Lung (tissue), 12 donors: ENCODE data around the gene SLC17A2. TPM values are rescaled to one million over a fixed set of nuclear protein-coding genes. Genes with fewer than 3 reads are reported as not detected.

ENCODE experiments used
- ATAC-seq: fragments of 200-7000 bp; cut with Tn5 transposase; one replicate; pipeline ENCODE4 v1.9.1; 2020; ENCODE audit warnings: moderate number of reproducible peaks; ENCODE audit not compliant: insufficient read depth, low FRiP score
- DNase-seq, 3 donors: peaks; one replicate each; pipeline ENCODE4 v3.0.0-alpha.2; 2013 to 2017
- H3K27ac ChIP-seq, 2 donors: one replicate each; pipeline ENCODE4 v1.5.1; 2013; ENCODE audit warnings: mild to moderate bottlenecking in 2 of 2, moderate library complexity in 2 of 2, control low read depth in 1 of 2, inconsistent platforms in 1 of 2, low read depth in 1 of 2, low read length in 1 of 2
- H3K27me3 ChIP-seq, 3 donors: one replicate each; pipeline ENCODE4 v1.5.1; 2013; ENCODE audit warnings: low read length in 2 of 3; ENCODE audit not compliant: control insufficient read depth in 3 of 3, insufficient read depth in 3 of 3
- H3K36me3 ChIP-seq, 4 donors: one replicate each; pipeline ENCODE4 v1.5.1; 2013; ENCODE audit warnings: low read length in 4 of 4, mild to moderate bottlenecking in 1 of 4, moderate library complexity in 1 of 4; ENCODE audit not compliant: control insufficient read depth in 4 of 4, insufficient read depth in 4 of 4
- H3K4me1 ChIP-seq, 5 donors: one replicate each; pipeline ENCODE4 v1.5.1; 2013; ENCODE audit warnings: low read length in 5 of 5, mild to moderate bottlenecking in 2 of 5, moderate library complexity in 1 of 5; ENCODE audit not compliant: control insufficient read depth in 5 of 5, insufficient read depth in 5 of 5
- H3K4me3 ChIP-seq: one replicate; pipeline ENCODE4 v1.5.1; 2013; ENCODE audit warnings: mild to moderate bottlenecking, control low read depth, moderate library complexity
- H3K9ac ChIP-seq, 2 donors: one replicate each; pipeline ENCODE4 v1.5.1; 2013; ENCODE audit warnings: low read length in 2 of 2, control low read depth in 1 of 2; ENCODE audit not compliant: insufficient read depth in 1 of 2
- H3K9me3 ChIP-seq, 4 donors: one replicate each; pipeline ENCODE4 v1.5.1; 2013; ENCODE audit warnings: low read length in 3 of 4, mild to moderate bottlenecking in 1 of 4, moderate library complexity in 1 of 4; ENCODE audit not compliant: control insufficient read depth in 4 of 4, insufficient read depth in 3 of 4
- WGBS, 2 donors: extraction: QIAGEN DNeasy Blood & Tissue Kit; methylation state at CpG; one replicate each; pipeline ENCODE4 v1.1.7; 2013; 5-methylcytosine and 5-hydroxymethylcytosine counted together
- polyA plus RNA-seq, 2 donors: library from polyadenylated mRNA; stranded (reverse); fragments of 200-250 nt; gene quantifications; one replicate each; pipeline ENCODE4 v1.2.1, GENCODE V29; 2013
- total RNA-seq, 2 donors: library from RNA; depleted of rRNA in 1 of 2; stranded (reverse); fragments of >200 nt in 1 of 2; gene quantifications; one replicate each; pipeline ENCODE4 v1.2.1, GENCODE V29; 2014 to 2021
- TF ChIP-seq, protein P1 (sequence below): IDR thresholded peaks from 2 replicates; pipeline ENCODE4 v1.5.1; 2012; ENCODE audit warnings: mild to moderate bottlenecking; ENCODE audit errors: control extremely low read depth, extremely low read depth
- donor health status: control.
- donor health status: control.
- donor health status: Bipolar disorder and iron deficiency.
- donor health status: healthy.
- donor health status: DM: yes; HTN: yes; CAD: no.

The SLC17A2 gene
- total and polyA plus RNA-seq, 4 donors = not detected

DNA sequence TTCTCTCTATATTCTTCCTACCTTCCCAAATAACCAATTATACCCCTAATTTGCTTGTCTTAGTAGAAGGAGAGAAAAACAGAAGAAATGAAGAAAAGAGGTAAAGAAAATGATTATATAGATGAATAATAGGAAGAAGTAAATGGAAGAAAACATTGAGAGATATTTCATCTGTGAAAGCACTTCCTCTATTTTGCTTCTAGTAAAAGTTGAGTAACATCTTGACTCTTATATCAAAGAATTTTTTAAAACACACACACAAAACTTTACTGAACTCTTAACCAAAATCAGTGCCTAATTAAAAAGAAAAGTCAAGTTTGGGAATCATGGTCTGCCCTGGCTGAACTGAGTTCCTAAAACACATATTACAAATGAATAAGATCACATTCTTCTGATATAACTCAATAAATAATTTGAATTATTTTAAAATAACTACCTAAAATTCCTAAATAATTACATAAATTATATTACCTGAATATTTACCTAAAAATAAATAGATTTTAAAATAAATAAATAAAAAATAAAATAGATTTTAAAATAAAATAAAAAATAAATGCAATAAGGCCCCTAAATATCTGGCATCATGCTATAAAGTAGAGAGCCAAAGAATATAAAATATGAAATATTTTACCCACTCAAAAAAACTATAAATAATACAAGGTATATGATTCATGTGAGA is 8.8 kb downstream of the SLC17A2 start:
- TF ChIP-seq, protein P1, sequence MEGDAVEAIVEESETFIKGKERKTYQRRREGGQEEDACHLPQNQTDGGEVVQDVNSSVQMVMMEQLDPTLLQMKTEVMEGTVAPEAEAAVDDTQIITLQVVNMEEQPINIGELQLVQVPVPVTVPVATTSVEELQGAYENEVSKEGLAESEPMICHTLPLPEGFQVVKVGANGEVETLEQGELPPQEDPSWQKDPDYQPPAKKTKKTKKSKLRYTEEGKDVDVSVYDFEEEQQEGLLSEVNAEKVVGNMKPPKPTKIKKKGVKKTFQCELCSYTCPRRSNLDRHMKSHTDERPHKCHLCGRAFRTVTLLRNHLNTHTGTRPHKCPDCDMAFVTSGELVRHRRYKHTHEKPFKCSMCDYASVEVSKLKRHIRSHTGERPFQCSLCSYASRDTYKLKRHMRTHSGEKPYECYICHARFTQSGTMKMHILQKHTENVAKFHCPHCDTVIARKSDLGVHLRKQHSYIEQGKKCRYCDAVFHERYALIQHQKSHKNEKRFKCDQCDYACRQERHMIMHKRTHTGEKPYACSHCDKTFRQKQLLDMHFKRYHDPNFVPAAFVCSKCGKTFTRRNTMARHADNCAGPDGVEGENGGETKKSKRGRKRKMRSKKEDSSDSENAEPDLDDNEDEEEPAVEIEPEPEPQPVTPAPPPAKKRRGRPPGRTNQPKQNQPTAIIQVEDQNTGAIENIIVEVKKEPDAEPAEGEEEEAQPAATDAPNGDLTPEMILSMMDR = no peak
- H3K27me3 ChIP-seq = no peaks in the 10 kb centered on the region
- H3K4me3 ChIP-seq = no peak overlapping the region
- no peak overlapping the region for H3K27ac ChIP-seq
- H3K9ac ChIP-seq = no peak overlapping the region
- no peaks in the 10 kb centered on the region for H3K9me3 ChIP-seq
- no peaks in the 10 kb centered on the region for H3K36me3 ChIP-seq
- no peak for DNase-seq
- no peaks in the 10 kb centered on the region for H3K4me1 ChIP-seq
- ATAC-seq = no peak

DNA sequence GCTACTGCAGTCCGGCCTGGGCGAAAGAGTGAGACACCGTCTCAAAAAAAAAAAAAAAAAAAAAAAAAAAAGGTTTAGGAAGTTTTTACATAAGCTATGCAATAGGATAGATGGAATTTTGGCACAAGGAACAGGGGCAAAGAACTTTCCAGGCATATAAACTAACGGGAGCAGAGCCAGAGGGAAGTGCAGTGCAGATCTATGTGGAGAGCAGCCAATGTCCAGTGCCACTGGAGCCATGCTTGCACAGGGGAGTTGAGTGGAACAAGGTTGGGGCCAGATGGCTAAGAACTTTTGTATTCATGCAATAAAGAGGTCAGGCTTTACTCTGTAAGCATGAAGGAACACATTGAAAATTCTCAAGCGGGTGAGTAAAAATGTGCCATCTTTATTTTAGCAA is 10.8 kb downstream of the SLC17A2 start:
- no peak overlapping the region for H3K9ac ChIP-seq
- no peaks in the 10 kb centered on the region for H3K9me3 ChIP-seq
- no peak overlapping the region for H3K4me3 ChIP-seq
- DNase-seq (no peak), ATAC-seq (no peak)
- H3K4me1 ChIP-seq = no peaks in the 10 kb centered on the region
- H3K36me3 ChIP-seq = no peaks in the 10 kb centered on the region
- no peaks in the 10 kb centered on the region for H3K27me3 ChIP-seq
- H3K27ac ChIP-seq = no peak overlapping the region
- 89 to 90% methylated on average over 4 to 5 of the region's 5 CpGs for WGBS, 2 donors
- TF ChIP-seq, protein P1 = no peak

DNA sequence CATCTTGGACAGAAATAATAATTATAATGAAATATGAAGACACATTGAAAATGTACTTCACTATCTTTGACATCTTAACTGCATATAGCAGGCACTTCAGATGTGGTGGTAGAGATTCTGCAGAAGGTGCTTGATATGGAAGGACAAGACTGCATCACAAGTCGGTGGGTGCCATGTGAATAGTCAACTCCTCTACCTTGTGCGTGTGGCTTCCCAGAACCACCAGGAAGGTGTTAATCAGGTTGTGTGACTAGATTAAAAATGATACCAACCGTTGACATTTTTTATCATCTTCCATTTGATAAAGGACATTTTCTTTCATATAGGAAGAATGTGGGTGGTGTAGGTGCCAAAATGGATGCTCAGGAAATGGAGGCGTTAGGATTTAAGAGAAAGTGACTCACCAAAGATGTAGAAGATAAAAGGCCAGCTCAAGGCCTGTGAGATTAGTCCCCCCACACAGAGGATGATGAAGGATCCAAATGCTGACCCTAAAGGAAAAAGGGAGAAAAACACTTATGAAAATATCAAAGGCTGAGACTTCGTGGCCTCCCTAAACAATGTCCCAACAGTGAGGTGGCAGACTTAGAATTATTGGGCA is 12.3 kb downstream of the SLC17A2 start:
- DNase-seq (no peak), ATAC-seq (no peak)
- TF ChIP-seq, protein P1 = no peak
- Histone ChIP-seq H3K9me3 (no peaks in the 10 kb centered on the region), H3K36me3 (no peaks in the 10 kb centered on the region), H3K9ac (no peak overlapping the region), H3K27me3 (no peaks in the 10 kb centered on the region), H3K4me1 (no peaks in the 10 kb centered on the region), H3K4me3 (no peak overlapping the region), H3K27ac (no peak overlapping the region)
- 74 to 80% methylated on average over 5 of the region's 5 CpGs for WGBS, 2 donors
